Measurements from ENCODE around the gene GRWD1. TPM values are rescaled to one million over a fixed set of nuclear protein-coding genes. Genes with fewer than 3 reads are reported as not detected.

GRWD1 gene
- total RNA-seq, 1 experiment from 2014 or later: 77.4 TPM

DNA sequence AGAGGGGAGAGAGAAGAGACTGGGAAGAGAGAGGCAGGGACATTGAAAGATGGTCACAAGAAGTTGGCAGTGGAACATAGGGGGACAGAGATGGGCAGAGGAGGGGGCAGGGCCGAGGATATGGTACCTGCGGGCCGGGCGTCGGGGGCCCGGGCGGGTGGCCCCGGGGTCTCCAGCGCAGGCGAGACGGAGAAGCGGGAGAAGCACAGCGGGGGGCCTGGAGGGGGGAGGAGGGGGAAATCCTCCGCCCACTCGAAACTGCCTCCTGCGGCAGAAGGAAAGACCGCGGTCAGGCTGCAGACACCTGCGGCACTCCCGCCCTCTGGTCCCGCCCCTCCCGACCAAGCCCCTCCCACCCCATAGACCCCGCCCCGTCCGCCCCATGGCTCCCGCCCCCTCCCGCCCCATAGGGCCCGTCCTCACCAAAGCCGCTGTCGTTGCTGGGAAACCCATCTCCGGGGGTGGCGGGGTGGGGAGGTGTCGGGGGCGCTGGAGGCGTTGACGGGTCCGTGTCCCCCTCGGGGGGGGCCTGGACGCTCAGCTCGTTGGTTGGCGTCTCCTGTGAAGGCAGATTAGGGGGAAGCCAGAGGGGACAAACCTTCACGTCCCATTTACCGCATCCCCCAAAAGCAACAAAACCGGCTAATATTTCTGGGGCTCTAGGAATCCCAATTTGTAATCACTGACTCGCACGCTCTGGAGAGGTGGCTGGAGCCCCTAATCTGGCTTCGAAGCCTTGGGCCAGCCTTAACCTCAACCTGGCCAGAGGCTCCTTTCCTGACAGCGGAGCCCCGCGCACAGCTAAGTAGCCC lies 45.4 kb downstream of the GRWD1 start:
- no peaks in the 10 kb centered on the region for H3K9me3 Mint-ChIP-seq (ENCODE audit: unreplicated experiment)
- H3K27ac Mint-ChIP-seq (ENCODE audit: unreplicated experiment): peak overlapping the region; percentile 81
- intact Hi-C loops (cut with micrococcal nuclease; ENCODE audit: unreplicated experiment): no loop called here
- Histone ChIP-seq H3K4me3 (ENCODE audit: low read depth, low read length) (no peak overlapping the region), H3K27me3 (replicated peaks; ENCODE audit: control insufficient read depth, insufficient read depth, low read length) (no peaks in the 10 kb centered on the region), H3K4me1 (peaks cover 28% of the 10 kb centered on the region), H3K9me3 (no peaks in the 10 kb centered on the region), H3K36me3 (ENCODE audit: control insufficient read depth, insufficient read depth, low read length) (no peaks in the 10 kb centered on the region)
- H3K36me3 Mint-ChIP-seq (ENCODE audit: insufficient read depth, unreplicated experiment): peaks cover 55% of the 10 kb centered on the region
- ChIA-PET CTCF (interaction anchor here (1.8 kb wide), 1 partner anchor 98 kb away, joined by 13 read pairs; no protein-coding TSS in a partner anchor), POLR2A (no interaction called here)
- H3K27me3 Mint-ChIP-seq (ENCODE audit: insufficient read depth, unreplicated experiment): no peaks in the 10 kb centered on the region
- H3K4me1 Mint-ChIP-seq (ENCODE audit: low read depth, unreplicated experiment): peaks cover 45% of the 10 kb centered on the region
- no peak for DNase-seq
- TF ChIP-seq, protein P1, sequence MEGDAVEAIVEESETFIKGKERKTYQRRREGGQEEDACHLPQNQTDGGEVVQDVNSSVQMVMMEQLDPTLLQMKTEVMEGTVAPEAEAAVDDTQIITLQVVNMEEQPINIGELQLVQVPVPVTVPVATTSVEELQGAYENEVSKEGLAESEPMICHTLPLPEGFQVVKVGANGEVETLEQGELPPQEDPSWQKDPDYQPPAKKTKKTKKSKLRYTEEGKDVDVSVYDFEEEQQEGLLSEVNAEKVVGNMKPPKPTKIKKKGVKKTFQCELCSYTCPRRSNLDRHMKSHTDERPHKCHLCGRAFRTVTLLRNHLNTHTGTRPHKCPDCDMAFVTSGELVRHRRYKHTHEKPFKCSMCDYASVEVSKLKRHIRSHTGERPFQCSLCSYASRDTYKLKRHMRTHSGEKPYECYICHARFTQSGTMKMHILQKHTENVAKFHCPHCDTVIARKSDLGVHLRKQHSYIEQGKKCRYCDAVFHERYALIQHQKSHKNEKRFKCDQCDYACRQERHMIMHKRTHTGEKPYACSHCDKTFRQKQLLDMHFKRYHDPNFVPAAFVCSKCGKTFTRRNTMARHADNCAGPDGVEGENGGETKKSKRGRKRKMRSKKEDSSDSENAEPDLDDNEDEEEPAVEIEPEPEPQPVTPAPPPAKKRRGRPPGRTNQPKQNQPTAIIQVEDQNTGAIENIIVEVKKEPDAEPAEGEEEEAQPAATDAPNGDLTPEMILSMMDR (IDR thresholded peaks at IDR 0.05; ENCODE audit: insufficient read depth in 1 of 2, low read depth in 1 of 2, low read length in 1 of 2, severe bottlenecking in 1 of 2, unreplicated experiment in 1 of 2): no peak
- no TSS peak for BruUV-seq (replicated peaks)
- H3K4me3 Mint-ChIP-seq (ENCODE audit: unreplicated experiment): no peak overlapping the region

DNA sequence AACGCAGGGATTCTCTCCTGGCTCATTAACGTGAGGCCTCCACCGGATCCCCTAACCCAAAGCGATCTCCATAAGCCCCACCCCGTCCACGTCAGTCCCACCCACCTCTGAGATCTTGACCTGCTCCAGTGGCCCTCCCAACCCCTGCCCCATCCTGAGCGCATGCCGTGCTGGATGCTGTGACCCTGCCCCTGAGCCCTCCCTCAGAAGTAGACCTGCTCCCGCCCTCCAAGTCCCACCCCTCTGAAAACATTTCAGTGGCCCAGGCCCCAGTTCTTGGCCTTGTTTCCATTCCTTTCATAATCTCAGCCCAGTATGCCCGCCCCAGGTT lies 46.0 kb downstream of the GRWD1 start:
- DNase-seq: no peak
- POLR2A ChIA-PET: no interaction called here
- TF ChIP-seq, protein P1 (IDR thresholded peaks at IDR 0.05; ENCODE audit: insufficient read depth in 1 of 2, low read depth in 1 of 2, low read length in 1 of 2, severe bottlenecking in 1 of 2, unreplicated experiment in 1 of 2): no peak
- no peak overlapping the region for H3K4me3 ChIP-seq (ENCODE audit: low read depth, low read length)
- no peaks in the 10 kb centered on the region for H3K27me3 Mint-ChIP-seq (ENCODE audit: insufficient read depth, unreplicated experiment)
- BruUV-seq (replicated peaks): no TSS peak
- peaks cover 40% of the 10 kb centered on the region for H3K4me1 Mint-ChIP-seq (ENCODE audit: low read depth, unreplicated experiment)
- H3K9me3 Mint-ChIP-seq (ENCODE audit: unreplicated experiment): no peaks in the 10 kb centered on the region
- H3K36me3 Mint-ChIP-seq (ENCODE audit: insufficient read depth, unreplicated experiment): peaks cover 55% of the 10 kb centered on the region
- H3K4me3 Mint-ChIP-seq (ENCODE audit: unreplicated experiment): peak overlapping the region; percentile 14
- H3K9me3 ChIP-seq: no peaks in the 10 kb centered on the region
- H3K27me3 ChIP-seq (replicated peaks; ENCODE audit: control insufficient read depth, insufficient read depth, low read length): no peaks in the 10 kb centered on the region
- no peaks in the 10 kb centered on the region for H3K36me3 ChIP-seq (ENCODE audit: control insufficient read depth, insufficient read depth, low read length)
- CTCF ChIA-PET: no interaction called here
- intact Hi-C loops (cut with micrococcal nuclease; ENCODE audit: unreplicated experiment): loop anchor here (2.0 kb wide), 1 partner anchor 47 kb away; the partner anchor contains the start of gene GRWD1
- peaks cover 28% of the 10 kb centered on the region for H3K4me1 ChIP-seq
- H3K27ac Mint-ChIP-seq (ENCODE audit: unreplicated experiment): peak overlapping the region; percentile 81

DNA sequence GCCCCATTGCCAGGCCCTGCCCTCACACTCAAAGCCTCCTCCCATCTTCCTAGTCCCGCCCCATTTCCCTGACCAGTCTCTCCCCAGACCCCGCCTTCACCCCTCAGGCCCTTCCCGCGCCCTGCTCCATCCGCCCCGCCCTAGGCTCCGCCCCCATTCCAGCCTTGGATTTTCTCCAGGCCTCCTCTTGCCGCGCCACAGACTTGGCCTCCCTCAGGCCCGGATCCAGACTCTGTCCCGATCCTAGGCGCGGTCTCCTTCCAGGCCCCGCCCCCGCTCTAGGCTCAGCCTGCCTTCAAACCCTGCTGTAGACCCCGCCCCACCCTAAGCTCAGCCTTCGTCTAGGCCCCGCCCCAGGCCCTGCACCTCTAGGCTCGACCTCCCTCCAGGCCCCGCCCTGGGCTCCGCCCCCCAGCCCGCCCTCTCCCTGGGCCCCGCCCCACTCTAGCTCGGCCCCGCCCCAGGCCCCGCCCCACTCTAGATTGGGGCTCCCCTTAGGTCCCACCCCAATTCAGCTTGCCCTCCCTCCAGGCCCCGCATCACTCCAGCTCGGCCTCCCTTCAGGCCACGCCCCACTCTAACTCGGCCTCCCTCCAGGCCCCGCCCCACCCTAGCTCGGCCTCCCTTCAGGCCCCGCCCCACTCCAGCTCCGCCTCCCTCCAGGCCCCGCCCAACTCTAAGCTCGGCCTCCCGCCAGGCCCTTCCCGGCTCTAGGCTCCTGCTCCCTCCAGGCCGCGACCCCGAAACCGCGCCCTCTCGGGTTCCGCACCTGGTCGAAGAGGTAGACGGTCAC lies 47.3 kb downstream of the GRWD1 start:
- POLR2A ChIA-PET: interaction anchor here (0.5 to 1.7 kb wide), 26 partner anchors 9 to 1219 kb away, joined by 3 to 22 read pairs (median 4); partner anchors contain the start of genes KDELR1, RPL18, SPHK2 and SYNGR4
- intact Hi-C loops (cut with micrococcal nuclease; ENCODE audit: unreplicated experiment): loop anchor here (1.0 to 2.0 kb wide), 4 partner anchors 9 to 91 kb away; partner anchors contain the start of genes CYTH2 and GRWD1
- TF ChIP-seq, protein P1 (IDR thresholded peaks at IDR 0.05; ENCODE audit: insufficient read depth in 1 of 2, low read depth in 1 of 2, low read length in 1 of 2, severe bottlenecking in 1 of 2, unreplicated experiment in 1 of 2): no peak
- H3K36me3 Mint-ChIP-seq (ENCODE audit: insufficient read depth, unreplicated experiment): peaks cover 63% of the 10 kb centered on the region
- peaks cover 38% of the 10 kb centered on the region for H3K4me1 Mint-ChIP-seq (ENCODE audit: low read depth, unreplicated experiment)
- no peaks in the 10 kb centered on the region; the same call in 1 of the 2 replicates for H3K36me3 ChIP-seq (ENCODE audit: control insufficient read depth, insufficient read depth, low read length)
- H3K4me3 ChIP-seq (ENCODE audit: low read depth, low read length): peak overlapping the region; percentile 77
- peak overlapping the region; percentile 81 for H3K27ac Mint-ChIP-seq (ENCODE audit: unreplicated experiment)
- H3K4me1 ChIP-seq: peaks cover 18% of the 10 kb centered on the region
- BruUV-seq (replicated peaks): no TSS peak
- peak; percentile 97 to 99 for DNase-seq
- H3K27me3 Mint-ChIP-seq (ENCODE audit: insufficient read depth, unreplicated experiment): no peaks in the 10 kb centered on the region
- no peaks in the 10 kb centered on the region for H3K9me3 ChIP-seq
- CTCF ChIA-PET: interaction anchor here (0.6 to 1.9 kb wide), 20 partner anchors 9 to 171 kb away, joined by 3 to 47 read pairs (median 6); partner anchors contain the start of genes GRWD1, KDELR1, SYNGR4 and TMEM143
- H3K9me3 Mint-ChIP-seq (ENCODE audit: unreplicated experiment): no peaks in the 10 kb centered on the region
- H3K4me3 Mint-ChIP-seq (ENCODE audit: unreplicated experiment): peak overlapping the region; percentile 64
- H3K27me3 ChIP-seq (replicated peaks; ENCODE audit: control insufficient read depth, insufficient read depth, low read length): no peaks in the 10 kb centered on the region

Measured in Caco-2 (cell line).